GM19328 (cell line): Measurements from ENCODE around the gene ATP11A.
"Not testable (repeated sequence)": the region's sequence is repeated elsewhere in the genome, so short reads cannot be mapped to it uniquely, and the experiment has no call there.

Source experiments
- ATAC-seq: cut with Tn5 transposase; IDR thresholded peaks from one replicate; pipeline ENCODE4 v1.9.1; 2021; ENCODE audit warnings: mild to moderate bottlenecking, moderate library complexity; ENCODE audit not compliant: unreplicated experiment

The ATP11A gene

DNA sequence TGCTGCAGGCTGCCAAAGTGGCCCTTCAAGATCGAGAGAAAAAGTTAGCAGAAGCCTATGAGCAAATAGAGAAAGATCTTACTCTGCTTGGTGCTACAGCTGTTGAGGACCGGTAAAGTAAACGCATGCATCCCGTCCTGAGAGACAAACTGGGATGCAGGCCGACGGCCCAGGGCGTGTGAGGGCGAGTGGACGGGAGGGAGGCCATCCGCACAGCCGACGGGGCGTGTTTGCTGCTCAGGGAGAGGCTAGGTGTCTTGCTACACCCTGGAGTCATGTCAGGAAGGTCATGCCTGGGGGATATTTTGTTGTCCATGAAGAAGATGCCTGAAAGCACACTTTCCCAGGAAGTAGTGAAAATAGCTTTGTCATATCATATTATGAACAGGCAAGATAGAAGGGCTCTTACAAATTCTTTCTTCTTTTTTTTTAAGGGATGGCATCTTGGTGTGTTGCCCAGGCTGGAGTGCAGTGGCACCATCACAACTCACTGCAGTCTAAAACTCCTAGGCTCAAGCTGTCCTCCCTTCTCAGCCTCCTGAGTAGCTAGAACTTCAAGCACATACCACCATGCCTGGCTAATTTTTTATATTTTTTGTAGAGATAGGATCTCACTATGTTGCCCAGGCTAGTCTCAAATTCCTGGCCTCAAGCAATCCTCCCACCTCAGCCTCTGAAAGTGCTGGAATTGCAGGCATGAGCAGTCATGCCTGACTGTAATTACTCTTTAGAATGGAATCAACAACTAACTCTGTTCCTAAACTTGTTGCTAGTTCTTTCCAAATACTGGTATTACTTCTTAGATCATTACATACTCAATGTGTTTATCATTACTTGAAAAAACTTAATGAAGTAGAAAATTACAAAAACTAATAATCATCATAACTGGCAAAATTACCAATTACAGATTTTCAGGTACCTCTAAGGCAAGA is 161.5 kb downstream of the ATP11A start:
- no peak for ATAC-seq

DNA sequence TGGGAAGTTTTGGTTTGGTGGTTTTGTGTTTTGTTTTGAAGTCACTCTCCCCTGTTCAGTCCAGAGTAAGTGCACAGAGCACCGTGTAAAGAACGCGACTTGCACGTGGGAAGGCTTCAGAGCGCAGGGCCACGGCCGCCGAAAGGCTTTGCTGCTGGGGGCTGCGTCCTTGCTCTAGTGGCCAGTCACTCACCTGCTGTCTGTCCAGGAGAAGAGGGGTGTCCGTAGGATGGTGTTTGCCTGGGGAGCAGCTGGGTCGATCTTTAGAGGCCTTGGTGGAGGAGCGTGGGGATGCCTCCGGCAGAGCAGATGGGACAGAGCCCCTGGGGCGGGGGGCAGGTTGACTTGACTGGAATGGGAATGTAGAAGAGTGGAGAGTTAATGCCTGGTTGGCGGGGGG is 162.6 kb downstream of the ATP11A start:
- ATAC-seq, result no peak

DNA sequence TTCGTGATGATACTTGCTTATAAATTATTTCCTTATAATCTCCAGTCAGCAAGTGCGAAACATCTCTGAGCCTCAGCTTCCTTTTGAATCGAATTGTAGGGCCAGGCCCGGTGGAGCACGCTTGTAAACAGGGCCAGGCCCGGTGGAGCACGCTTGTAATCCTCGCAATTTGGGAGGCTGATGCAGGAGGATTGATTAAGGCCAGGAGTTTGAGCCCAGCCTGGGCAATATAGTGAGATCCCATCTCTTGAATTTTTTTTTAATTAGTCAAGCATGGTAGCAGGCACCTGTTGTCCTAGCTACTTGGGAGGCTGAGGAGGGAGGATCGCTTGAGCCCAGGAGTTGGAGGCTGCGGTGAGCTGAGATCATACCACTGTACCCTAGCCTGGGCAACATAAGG is 163.0 kb downstream of the ATP11A start:
- ATAC-seq, result no peak

DNA sequence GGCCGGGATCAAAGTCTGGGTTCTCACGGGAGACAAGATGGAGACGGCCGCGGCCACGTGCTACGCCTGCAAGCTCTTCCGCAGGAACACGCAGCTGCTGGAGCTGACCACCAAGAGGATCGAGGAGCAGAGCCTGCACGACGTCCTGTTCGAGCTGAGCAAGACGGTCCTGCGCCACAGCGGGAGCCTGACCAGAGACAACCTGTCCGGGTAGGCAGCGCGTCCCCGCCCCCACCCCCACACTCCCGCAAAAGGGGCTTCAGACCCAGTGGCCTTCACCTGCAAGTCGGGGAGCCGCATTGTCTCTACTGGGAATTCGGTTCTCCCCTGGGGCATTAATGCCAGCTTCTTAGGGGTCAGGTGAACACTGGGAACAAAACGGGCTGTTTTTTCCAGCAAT is 164.5 kb downstream of the ATP11A start:
- ATAC-seq, result no peak

DNA sequence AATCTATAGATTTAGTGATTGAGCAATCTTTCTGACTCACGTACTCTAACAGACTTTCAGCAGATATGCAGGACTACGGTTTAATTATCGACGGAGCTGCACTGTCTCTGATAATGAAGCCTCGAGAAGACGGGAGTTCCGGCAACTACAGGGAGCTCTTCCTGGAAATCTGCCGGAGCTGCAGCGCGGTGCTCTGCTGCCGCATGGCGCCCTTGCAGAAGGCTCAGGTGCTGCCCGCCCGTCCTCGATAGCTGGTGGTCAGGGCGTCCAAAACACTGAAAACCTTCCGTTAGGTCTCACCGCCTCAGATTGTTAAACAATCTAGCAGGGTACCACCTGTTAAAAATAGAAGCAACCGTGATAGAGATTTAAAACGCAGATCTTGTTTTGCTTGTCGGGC is 166.0 kb downstream of the ATP11A start:
- no peak for ATAC-seq

DNA sequence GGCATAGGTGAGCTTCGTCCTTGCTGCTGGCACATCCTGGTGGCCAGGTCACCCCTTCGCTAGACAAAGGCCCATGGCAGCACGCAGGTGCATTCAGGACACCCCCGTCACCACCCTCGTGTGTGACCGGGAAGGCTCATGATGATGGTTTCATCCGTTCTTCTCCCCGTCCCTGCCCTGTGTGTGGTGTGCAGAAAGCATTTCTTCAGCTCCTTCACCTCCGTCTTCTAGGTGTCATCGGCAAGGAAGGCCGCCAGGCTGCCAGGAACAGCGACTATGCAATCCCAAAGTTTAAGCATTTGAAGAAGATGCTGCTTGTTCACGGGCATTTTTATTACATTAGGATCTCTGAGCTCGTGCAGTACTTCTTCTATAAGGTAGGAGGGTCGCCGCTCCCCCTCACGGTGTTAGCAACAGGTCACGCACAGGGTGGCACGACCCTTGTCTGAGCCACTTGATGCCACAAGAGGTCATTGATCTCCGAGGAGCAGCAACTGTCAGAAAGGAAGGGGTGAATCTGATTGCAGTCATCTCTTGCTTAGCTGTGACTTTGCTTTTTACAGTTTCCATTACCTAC is 168.2 kb downstream of the ATP11A start:
- no peak for ATAC-seq

DNA sequence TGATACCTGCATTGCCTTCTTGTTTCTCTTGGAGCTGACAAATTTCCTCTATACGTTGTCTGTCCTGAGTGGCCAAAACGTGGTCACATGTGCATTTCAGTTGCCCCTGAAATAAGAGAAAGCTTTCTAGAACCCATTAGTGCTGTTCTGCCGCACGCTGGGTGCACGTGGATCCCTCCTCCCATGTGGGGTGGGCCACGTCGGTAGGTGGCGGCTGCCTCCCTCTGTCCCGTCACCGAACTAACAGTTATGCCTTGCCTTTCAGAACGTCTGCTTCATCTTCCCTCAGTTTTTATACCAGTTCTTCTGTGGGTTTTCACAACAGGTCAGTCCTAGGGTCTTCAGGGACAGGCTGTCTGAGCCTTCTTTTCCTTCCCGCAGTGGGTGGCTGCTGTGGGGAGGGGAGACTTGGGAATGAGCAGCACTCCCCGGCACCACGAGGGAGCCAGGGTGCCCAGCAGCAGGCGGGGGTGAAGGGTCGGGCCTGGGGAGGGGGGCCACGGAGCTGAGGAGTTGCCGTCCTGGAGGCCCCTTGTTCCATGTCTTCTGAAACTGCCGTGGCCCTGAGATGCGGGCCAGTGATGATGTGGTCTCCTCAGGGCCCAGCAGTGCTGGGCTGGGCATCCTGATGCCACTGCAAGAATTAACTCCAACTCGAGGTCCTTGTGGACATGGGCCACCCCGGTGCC is 169.4 kb downstream of the ATP11A start:
- ATAC-seq, result no peak

DNA sequence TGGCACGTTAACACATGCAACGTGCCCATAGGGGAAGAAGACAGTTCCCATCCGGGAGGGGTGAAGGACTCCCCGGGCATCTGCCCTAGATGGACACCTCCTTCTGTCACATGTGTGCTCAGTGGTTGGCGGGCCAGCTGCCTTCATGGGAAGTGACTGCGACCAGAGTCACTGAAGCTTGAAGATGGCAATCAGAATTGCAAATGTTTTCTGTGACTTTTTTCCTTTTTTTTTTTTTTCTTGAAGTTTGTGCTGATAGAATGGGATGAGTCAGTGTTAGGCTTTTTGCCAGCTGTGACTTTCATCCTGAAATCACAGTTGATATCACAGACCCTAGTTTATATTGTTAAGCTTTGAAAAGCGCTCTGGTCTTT is 170.0 kb downstream of the ATP11A start:
- ATAC-seq, result no peak

DNA sequence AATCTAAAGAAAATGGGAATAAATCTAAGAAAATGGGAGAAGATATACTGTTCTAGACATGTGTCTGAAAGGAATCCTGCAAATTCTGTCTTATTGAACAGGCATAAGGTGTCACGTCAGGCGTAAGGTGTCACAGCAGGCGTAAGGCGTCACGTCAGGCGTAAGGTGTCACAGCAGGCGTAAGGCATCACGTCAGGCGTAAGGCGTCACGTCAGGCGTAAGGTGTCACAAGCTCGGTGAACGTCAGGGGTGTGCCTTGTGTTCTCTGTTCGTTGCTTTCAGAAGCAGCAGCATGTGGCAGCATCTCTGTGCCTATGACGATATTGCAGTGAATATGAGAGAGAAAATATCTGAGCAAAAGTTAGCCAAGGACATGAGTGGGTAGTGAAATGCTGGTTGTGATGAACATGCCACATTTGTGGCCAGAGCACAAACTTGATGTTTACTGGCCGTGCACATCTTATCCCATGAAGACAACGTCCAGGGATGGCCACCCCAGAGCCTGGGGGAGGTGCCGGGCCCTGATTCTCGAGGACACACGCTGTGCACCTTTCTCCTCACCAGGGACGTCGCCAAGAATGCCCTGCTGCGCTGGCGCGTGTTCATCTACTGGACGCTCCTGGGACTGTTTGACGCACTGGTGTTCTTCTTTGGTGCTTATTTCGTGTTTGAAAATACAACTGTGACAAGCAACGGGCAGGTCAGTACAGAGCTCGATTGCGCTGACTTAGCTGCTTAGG is 172.2 kb downstream of the ATP11A start:
- ATAC-seq, result no peak

DNA sequence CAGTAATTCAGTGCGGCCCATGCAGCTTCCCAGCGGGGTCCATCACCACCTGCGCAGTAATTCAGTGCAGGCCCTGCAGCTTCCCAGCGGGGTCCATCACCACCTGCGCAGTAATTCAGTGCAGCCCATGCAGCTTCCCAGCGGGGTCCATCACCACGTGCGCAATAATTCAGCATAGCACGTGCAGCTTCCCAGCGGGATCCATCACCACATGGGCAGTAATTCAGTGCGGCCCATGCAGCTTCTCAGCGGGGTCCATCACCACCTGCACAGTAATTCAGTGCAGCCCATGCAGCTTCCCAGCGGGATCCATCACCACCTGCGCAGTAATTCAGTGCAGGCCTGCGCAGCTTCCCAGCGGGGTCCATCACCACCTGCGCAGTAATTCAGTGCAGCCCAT is 173.5 kb downstream of the ATP11A start:
- not testable (repeated sequence) for ATAC-seq

DNA sequence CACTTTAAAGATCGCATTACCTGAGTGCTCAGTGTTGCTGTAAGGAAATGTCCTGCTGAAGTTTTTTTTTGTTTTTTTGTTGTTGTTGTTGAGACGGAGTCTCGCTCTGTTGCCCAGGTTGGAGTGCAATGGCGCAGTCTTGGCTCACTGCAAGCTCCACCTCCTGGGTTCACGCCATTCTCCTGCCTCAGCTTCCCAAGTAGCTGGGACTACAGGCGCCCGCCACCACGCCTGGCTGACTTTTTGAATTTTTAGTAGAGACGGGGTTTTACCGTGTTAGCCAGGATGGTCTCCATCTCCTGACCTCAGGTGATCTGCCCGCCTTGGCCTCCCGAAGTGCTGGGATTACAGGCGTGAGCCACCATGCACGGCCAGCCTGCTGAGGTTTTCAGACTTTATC is 175.6 kb downstream of the ATP11A start:
- not testable (repeated sequence) for ATAC-seq

DNA sequence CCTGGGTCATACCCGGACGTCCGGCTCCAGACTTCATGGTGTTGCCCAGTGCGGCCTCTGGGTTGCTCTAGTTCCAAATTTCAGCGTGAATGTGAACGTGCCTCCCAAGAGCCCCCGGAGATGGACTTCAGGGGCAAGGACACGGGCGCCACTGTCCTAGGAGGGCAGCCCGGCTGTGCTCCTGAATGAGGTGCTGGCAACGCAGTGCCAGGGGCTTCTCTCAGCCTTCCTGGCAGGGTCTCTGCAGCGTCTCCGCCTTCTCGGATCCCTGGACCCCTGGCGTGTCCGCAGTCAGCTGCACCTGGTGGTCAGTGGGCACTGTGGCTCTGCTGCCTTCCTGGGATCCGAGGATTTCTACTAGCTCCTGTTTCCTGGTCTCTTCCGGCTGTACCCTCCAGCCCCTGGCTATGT is 177.5 kb downstream of the ATP11A start:
- ATAC-seq, result no peak

DNA sequence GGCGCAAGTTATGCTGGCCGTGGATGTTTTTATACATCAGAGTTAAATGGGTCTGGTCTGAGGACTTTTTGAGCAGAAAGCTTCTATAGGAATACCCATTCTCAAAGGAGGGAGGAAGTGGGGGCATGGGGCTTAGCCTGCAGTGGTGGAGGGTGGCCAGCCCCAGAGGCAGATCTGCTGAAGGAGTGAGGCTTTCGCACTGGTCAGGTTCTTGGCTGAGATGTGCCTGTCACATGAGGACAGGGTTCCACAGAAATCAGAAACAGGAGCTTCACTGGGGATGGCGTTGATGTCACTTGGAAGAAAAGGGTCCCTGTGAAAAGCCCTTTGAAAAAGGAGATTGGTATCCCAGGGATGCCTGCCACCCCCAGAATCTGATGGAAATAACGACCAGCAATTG is 178.5 kb downstream of the ATP11A start:
- no peak for ATAC-seq

DNA sequence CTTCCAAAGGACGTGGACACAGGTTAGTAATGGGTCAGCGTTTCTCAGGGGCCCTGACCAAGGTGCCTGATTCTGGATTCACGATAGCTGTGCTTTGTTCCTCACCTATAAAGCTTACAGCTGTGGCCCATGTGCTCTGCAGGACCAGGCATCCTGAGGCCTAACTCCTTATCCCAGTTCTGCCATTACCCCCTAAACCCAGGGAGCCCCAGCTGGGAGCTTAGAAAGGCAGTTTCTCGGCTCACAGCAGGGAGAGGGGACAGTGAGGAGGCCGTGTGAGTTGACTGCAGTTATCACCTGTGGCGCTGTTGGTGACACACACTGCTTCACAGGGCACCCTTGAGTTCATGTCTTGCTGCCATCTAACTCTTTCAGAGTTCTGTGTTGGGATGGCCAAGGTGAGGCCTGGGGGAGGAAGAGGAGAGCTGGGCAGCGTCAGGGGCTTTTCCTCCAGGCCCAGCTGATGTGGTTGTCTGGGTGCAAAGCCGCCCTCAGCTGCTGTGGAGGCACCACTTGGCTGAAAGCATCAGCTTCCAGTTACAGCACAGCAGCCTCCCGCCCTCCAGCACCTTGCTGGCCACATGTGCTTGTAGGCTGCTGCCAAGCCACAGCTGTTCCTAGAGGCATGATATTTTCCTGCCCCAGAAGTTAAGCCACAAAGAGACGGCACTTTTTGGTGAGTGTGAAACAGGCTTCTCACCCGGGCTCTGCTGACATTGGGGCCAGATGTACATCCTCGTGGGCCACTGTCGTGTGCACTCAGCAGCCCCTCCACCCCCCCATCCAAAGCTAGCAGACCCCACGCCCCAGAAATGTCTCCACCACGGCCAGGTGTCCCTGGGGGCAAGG is 179.6 kb downstream of the ATP11A start:
- no peak for ATAC-seq

DNA sequence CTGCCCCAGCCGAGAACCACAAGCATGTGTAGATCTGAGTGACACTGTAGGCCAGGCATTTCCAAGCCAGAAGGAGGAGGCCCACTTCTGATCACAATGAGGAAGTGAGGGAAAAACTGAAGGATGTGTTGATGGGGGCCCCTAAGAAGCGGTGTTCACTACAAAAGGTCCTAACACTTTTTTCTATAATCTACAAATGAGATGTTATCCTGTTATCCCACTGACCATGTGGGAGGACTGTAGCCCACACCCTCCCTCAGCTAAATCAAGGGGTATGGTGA is 180.2 kb downstream of the ATP11A start:
- ATAC-seq, result no peak

DNA sequence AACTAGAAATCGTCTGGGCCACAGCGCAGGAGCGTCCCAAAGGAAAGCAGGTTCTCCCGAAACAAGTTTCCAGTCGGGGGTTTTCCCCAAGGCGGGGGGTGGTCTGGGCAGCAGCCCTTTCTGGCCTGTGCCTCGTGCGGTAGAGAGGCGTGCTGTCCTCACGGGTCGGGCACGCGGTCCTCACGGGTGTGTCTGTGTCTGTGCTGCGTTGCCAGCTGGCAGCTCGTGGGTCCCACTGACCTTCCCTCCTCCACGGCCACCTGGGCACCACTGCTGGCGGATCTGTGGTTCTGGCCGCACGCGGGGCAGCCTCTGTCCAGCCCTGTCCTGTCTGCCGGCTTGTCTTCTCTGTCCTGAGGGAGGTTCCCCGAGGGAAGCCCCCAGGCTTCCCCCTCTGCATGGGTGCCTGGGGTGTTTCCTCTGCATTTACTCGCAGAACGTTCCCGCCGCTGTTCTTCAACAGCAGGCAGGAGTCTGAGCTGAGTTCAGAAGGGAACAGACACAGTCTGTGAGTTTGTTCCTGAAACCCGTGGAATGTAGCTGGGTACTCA is 181.0 kb downstream of the ATP11A start:
- ATAC-seq, result no peak

DNA sequence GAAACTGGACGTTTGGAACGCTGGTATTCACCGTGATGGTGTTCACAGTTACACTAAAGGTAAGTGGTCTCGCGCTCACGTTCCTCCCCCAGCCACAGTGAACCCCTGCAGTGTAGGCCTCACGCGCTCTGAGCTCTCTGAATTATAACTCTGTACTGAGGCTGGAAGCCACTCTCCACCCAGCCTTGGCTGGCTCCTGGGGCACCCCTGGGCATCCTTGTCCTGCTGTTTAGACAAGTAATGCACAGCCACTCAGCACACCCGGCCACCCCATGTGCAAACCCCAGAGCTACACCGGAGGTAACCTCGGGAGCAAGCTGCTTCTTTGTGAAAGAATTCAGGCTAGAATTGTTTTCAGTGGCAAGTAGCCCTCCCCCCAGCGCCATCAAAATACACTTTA is 181.9 kb downstream of the ATP11A start:
- no peak for ATAC-seq

DNA sequence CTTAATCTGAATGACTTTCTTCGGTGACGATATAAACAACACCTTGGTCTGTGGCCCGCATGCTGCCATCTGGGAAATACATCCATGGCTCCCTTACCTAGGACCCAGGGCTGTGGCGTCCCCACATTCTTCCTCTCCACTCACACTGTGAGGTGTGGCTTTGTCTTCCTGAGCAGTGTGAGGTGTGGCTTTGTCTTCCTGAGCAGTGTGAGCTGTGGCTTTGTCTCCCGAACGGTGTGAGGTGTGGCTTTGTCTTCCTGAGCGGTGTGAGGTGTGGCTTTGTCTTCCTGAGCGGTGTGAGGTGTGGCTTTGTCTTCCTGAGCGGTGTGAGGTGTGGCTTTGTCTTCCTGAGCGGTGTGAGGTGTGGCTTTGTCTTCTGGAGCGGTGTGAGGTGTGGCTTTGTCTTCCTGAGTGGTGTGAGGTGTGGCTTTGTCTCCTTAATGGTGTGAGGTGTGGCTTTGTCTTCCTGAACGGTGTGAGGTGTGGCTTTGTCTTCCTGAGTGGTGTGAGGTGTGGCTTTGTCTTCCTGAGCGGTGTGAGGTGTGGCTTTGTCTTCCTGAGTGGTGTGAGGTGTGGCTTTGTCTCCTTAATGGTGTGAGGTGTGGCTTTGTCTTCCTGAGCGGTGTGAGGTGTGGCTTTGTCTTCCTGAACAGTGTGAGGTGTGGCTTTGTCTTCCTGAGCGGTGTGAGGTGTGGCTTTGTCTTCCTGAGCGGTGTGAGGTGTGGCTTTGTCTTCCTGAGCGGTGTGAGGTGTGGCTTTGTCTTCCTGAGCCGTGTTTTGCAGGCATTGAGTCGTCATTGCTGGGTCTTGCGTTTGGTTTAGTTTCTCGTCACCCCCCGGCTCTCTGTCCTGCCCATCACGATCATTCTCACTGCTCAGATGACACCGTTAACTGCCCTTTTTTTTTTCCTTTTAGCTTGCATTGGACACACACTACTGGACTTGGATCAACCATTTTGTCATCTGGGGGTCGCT is 183.1 kb downstream of the ATP11A start:
- ATAC-seq, result not testable (repeated sequence)
